Rectal smooth muscle tissue (tissue), 1 donor: ENCODE measurements around the gene CORO1A.
"Not testable (repeated sequence)": the region's sequence is repeated elsewhere in the genome, so short reads cannot be mapped to it uniquely, and the experiment has no call there.

Experiments used
- H3K27ac ChIP-seq: one replicate; pipeline ENCODE4 v1.7.0; 2013; ENCODE audit warnings: low read depth, low read length, inconsistent platforms
- H3K27me3 ChIP-seq: one replicate; pipeline ENCODE4 v1.7.0; 2013; ENCODE audit warnings: low read length; ENCODE audit not compliant: control insufficient read depth, insufficient read depth
- H3K36me3 ChIP-seq: one replicate; pipeline ENCODE4 v1.7.0; 2013; ENCODE audit warnings: low read length; ENCODE audit not compliant: control insufficient read depth, insufficient read depth
- H3K4me1 ChIP-seq: one replicate; pipeline ENCODE4 v1.7.0; 2013; ENCODE audit warnings: low read length; ENCODE audit not compliant: control insufficient read depth, insufficient read depth
- H3K4me3 ChIP-seq: one replicate; pipeline ENCODE4 v1.7.0; 2013; ENCODE audit warnings: low read length
- H3K9ac ChIP-seq: one replicate; pipeline ENCODE4 v1.7.0; 2013; ENCODE audit warnings: low read length

The CORO1A gene

GRCh38 chr16:30149250-30149930 is 34.0 kb upstream of the CORO1A start:
- no peaks in the 10 kb centered on the region for H3K4me1 ChIP-seq
- no peaks in the 10 kb centered on the region for H3K36me3 ChIP-seq
- H3K27ac ChIP-seq: no peak overlapping the region
- H3K4me3 ChIP-seq: no peak overlapping the region
- H3K27me3 ChIP-seq: no peaks in the 10 kb centered on the region
- no peak overlapping the region for H3K9ac ChIP-seq

GRCh38 chr16:30151091-30151490 is 32.3 kb upstream of the CORO1A start:
- Histone ChIP-seq H3K9ac (no peak overlapping the region), H3K27me3 (no peaks in the 10 kb centered on the region), H3K36me3 (no peaks in the 10 kb centered on the region), H3K27ac (no peak overlapping the region), H3K4me1 (no peaks in the 10 kb centered on the region), H3K4me3 (no peak overlapping the region)

- Histone ChIP-seq H3K9ac (no peak overlapping the region), H3K36me3 (no peaks in the 10 kb centered on the region), H3K27me3 (no peaks in the 10 kb centered on the region), H3K4me3 (no peak overlapping the region), H3K4me1 (no peaks in the 10 kb centered on the region), H3K27ac (no peak overlapping the region)
These were observed 30.9 kb upstream of the CORO1A start for GRCh38 chr16:30152517-30152916.

- no peak overlapping the region for H3K27ac ChIP-seq
- H3K4me1 ChIP-seq: no peaks in the 10 kb centered on the region
- no peak overlapping the region for H3K4me3 ChIP-seq
- no peaks in the 10 kb centered on the region for H3K36me3 ChIP-seq
- no peak overlapping the region for H3K9ac ChIP-seq
- no peaks in the 10 kb centered on the region for H3K27me3 ChIP-seq
These were observed 28.2 kb upstream of the CORO1A start for GRCh38 chr16:30155188-30155587.

GRCh38 chr16:30157214-30157613 is 26.2 kb upstream of the CORO1A start:
- Histone ChIP-seq H3K4me1 (no peaks in the 10 kb centered on the region), H3K27ac (no peak overlapping the region), H3K36me3 (no peaks in the 10 kb centered on the region), H3K9ac (no peak overlapping the region), H3K27me3 (no peaks in the 10 kb centered on the region), H3K4me3 (no peak overlapping the region)

GRCh38 chr16:30163538-30163937 is 19.9 kb upstream of the CORO1A start:
- Histone ChIP-seq H3K4me3 (no peak overlapping the region), H3K36me3 (no peaks in the 10 kb centered on the region), H3K27ac (no peak overlapping the region), H3K4me1 (no peaks in the 10 kb centered on the region), H3K9ac (no peak overlapping the region), H3K27me3 (no peaks in the 10 kb centered on the region)

GRCh38 chr16:30166202-30166902 is 17.1 kb upstream of the CORO1A start:
- H3K27me3 ChIP-seq: no peaks in the 10 kb centered on the region

GRCh38 chr16:30168746-30169145 is 14.7 kb upstream of the CORO1A start:
- not testable (repeated sequence) for H3K36me3 ChIP-seq, H3K27ac ChIP-seq, H3K9ac ChIP-seq, H3K4me1 ChIP-seq, H3K27me3 ChIP-seq, H3K4me3 ChIP-seq

More at GRCh38 chr16:30166202-30166902, 17.1 kb upstream of the CORO1A start:
- H3K27ac ChIP-seq: no peak overlapping the region
- no peak overlapping the region for H3K4me3 ChIP-seq
- no peaks in the 10 kb centered on the region for H3K36me3 ChIP-seq
- no peak overlapping the region for H3K9ac ChIP-seq
- no peaks in the 10 kb centered on the region for H3K4me1 ChIP-seq

- H3K4me1 ChIP-seq, H3K9ac ChIP-seq, H3K27ac ChIP-seq, H3K27me3 ChIP-seq, H3K4me3 ChIP-seq, H3K36me3 ChIP-seq: not testable (repeated sequence)
These were observed 14.0 kb upstream of the CORO1A start for GRCh38 chr16:30169416-30169815.

- not testable (repeated sequence) for H3K36me3 ChIP-seq, H3K4me3 ChIP-seq, H3K27ac ChIP-seq, H3K27me3 ChIP-seq, H3K4me1 ChIP-seq, H3K9ac ChIP-seq
These were observed 13.3 kb upstream of the CORO1A start for GRCh38 chr16:30170145-30170544.

GRCh38 chr16:30173054-30173453 is 10.3 kb upstream of the CORO1A start:
- no peaks in the 10 kb centered on the region for H3K27me3 ChIP-seq
- no peak overlapping the region for H3K27ac ChIP-seq
- no peaks in the 10 kb centered on the region for H3K36me3 ChIP-seq
- no peaks in the 10 kb centered on the region for H3K4me1 ChIP-seq
- no peak overlapping the region for H3K9ac ChIP-seq
- no peak overlapping the region for H3K4me3 ChIP-seq

- H3K36me3 ChIP-seq, H3K9ac ChIP-seq, H3K4me3 ChIP-seq, H3K27ac ChIP-seq, H3K4me1 ChIP-seq, H3K27me3 ChIP-seq: not testable (repeated sequence)
These were observed 6.5 kb upstream of the CORO1A start for GRCh38 chr16:30176876-30177275.

- Histone ChIP-seq H3K4me3 (no peak overlapping the region), H3K4me1 (no peaks in the 10 kb centered on the region), H3K9ac (no peak overlapping the region), H3K27me3 (no peaks in the 10 kb centered on the region), H3K27ac (no peak overlapping the region), H3K36me3 (no peaks in the 10 kb centered on the region)
These were observed 4.2 kb upstream of the CORO1A start for GRCh38 chr16:30179195-30179594.
